ENCODE measurements around the gene METTL21C.

GRCh38 chr13:102708991-102709390, 14.1 kb upstream of the METTL21C start:
- TF ChIP-seq CTCF (IDR thresholded peaks at IDR 0.05), result no peak
- no peak for TF ChIP-seq POLR2A (IDR thresholded peaks at IDR 0.05)
